Breast epithelium (tissue), 4 donors: ENCODE data around the gene MYLK. TPM values are rescaled to one million over a fixed set of nuclear protein-coding genes. Genes with fewer than 3 reads are reported as not detected.

ENCODE experiments used
- DNase-seq, 2 donors: peaks; one replicate each; pipeline ENCODE4 v3.0.0-alpha.2; 2019; ENCODE audit warnings: low spot score in 2 of 2
- H3K27ac ChIP-seq, 2 donors: fragments of 200-600 bp; sonication (generic) in 1 of 2; one replicate each; pipeline ENCODE4 v1.5.1; 2016 to 2019; ENCODE audit warnings: mild to moderate bottlenecking in 1 of 2
- H3K27me3 ChIP-seq, 2 donors: fragments of 200-600 bp; sonication (generic) in 1 of 2; one replicate each; pipeline versions ENCODE4 v1.5.1 to v1.6.0; 2017 to 2019; ENCODE audit warnings: control low read depth in 1 of 2, mild to moderate bottlenecking in 1 of 2
- H3K36me3 ChIP-seq: fragments of 200-600 bp; one replicate; pipeline ENCODE4 v1.5.1; 2019
- H3K4me1 ChIP-seq, 2 donors: fragments of 200-600 bp; sonication (generic); one replicate each; pipeline ENCODE4 v1.5.1; 2016 to 2019; ENCODE audit warnings: control low read depth in 1 of 2
- H3K4me3 ChIP-seq, 3 donors: fragments of 200-600 bp; sonication (generic); 1 replicate in 2 of 3; 2 replicates in 1 of 3; pipeline ENCODE4 v1.5.1; 2016 to 2019; ENCODE audit warnings: mild to moderate bottlenecking in 3 of 3, moderate library complexity in 2 of 3
- H3K9me3 ChIP-seq, 2 donors: fragments of 200-600 bp; sonication (generic) in 1 of 2; one replicate each; pipeline ENCODE4 v1.5.1; 2016 to 2019; ENCODE audit warnings: control low read depth in 1 of 2
- POLR2A ChIP-seq: fragments of 450-650 bp; IDR thresholded peaks from one replicate; pipeline ENCODE4 v1.6.1; 2016; ENCODE audit warnings: antibody characterized with exemption, mild to moderate bottlenecking, moderate library complexity
- POLR2AphosphoS5 ChIP-seq, 3 donors: sonication (generic); formaldehyde crosslinking; IDR thresholded peaks; one replicate each; pipeline ENCODE4 v1.6.1; 2017; ENCODE audit warnings: antibody characterized with exemption in 3 of 3
- intact Hi-C: fragments of 100-400 bp; cut with DNase I; formaldehyde crosslinking; loops from one replicate; pipeline ENCODE4 v1.15.1; 2023; ENCODE audit warnings: low total_unique reads
- total RNA-seq, 3 donors: library from RNA; depleted of rRNA; stranded (reverse); fragments of >200 nt; gene quantifications; one replicate each; pipeline ENCODE4 v1.1.0, GENCODE V29; 2016
- TF ChIP-seq, protein P1 (sequence below), 3 donors: fragments of 450-650 bp; IDR thresholded peaks; one replicate each; pipeline ENCODE4 v1.5.1; 2016 to 2017; ENCODE audit warnings: antibody characterized with exemption in 3 of 3, mild to moderate bottlenecking in 3 of 3, moderate library complexity in 3 of 3

Gene MYLK
- total RNA-seq, 3 donors from 2014 or later: 87.2 to 188 (median 181) TPM

DNA sequence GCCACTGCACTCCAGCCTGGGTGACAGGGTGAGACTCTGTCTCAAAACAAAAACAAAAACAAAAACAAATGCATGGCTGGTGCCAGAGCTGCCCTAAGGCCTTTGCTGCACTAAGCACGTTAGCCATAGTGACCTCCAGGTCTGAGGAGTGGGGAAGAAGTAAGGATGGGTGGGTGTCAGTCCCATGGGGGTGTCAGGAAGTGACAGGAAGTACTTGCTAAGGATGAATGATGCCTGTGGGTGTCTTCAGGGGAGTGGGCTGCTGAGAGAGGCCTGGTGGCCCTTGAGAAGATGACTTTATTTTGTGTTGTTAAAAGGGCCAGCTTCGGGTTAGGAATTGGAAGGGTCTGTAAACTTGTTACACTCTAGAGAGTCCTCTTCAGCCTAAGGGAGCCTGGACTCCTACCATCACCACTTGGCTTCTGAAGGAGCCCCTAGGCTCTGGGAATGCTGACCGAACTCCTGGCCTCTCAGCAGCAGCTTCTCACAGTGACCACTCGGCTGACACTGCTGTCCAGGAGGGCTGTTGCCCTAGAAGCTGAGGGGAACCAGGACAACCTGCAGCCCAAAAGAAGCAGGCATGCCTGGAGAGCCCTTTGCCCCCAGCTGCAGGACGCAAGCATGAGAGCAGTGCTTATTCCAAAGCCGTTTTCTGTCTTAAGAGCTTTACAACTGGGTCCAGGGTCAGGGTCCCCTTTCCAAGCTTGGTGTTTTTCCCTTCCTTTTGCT lies 116.4 kb downstream of the MYLK start:
- Histone ChIP-seq H3K9me3 (no peaks in the 10 kb centered on the region), H3K27me3 (no peaks in the 10 kb centered on the region), H3K27ac (peak overlapping the region; percentile 13 to 90), H3K4me1 (peaks cover 0 to 4% of the 10 kb centered on the region in 2 donors), H3K4me3 (no peak overlapping the region), H3K36me3 (no peaks in the 10 kb centered on the region)
- intact Hi-C loops: no loop called here
- TF ChIP-seq, protein P1, sequence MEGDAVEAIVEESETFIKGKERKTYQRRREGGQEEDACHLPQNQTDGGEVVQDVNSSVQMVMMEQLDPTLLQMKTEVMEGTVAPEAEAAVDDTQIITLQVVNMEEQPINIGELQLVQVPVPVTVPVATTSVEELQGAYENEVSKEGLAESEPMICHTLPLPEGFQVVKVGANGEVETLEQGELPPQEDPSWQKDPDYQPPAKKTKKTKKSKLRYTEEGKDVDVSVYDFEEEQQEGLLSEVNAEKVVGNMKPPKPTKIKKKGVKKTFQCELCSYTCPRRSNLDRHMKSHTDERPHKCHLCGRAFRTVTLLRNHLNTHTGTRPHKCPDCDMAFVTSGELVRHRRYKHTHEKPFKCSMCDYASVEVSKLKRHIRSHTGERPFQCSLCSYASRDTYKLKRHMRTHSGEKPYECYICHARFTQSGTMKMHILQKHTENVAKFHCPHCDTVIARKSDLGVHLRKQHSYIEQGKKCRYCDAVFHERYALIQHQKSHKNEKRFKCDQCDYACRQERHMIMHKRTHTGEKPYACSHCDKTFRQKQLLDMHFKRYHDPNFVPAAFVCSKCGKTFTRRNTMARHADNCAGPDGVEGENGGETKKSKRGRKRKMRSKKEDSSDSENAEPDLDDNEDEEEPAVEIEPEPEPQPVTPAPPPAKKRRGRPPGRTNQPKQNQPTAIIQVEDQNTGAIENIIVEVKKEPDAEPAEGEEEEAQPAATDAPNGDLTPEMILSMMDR (IDR thresholded peaks at IDR 0.05): no peak
- TF ChIP-seq POLR2A (no peak), POLR2AphosphoS5 (IDR thresholded peaks at IDR 0.05) (no peak)
- DNase-seq: no peak

DNA sequence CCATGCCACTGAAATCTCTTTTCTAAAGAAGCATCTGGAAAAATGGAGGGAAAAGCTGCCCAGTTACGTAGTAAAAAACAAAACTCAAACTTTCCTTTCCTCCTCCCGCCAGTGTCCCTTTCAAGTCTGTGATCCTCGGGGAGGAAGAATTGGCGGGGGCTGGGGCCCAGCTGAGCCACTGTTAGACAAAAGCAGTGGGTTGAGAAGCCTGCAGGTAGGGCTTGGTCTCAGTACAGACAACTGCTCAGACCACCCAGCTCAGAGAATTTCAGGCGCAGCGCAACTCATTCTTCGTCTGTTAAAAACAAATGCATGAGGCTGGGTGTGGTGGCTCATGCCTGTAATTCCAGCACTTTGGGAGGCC lies 117.1 kb downstream of the MYLK start:
- H3K4me1 ChIP-seq: peaks cover 0 to 4% of the 10 kb centered on the region in 2 donors
- no peaks in the 10 kb centered on the region for H3K36me3 ChIP-seq
- no peaks in the 10 kb centered on the region for H3K27me3 ChIP-seq
- DNase-seq: no peak
- no peak overlapping the region for H3K4me3 ChIP-seq
- intact Hi-C loops: no loop called here
- TF ChIP-seq POLR2A (no peak), POLR2AphosphoS5 (IDR thresholded peaks at IDR 0.05) (no peak)
- TF ChIP-seq, protein P1 (IDR thresholded peaks at IDR 0.05): no peak
- no peaks in the 10 kb centered on the region for H3K9me3 ChIP-seq
- peak overlapping the region; percentile 81 to 90 for H3K27ac ChIP-seq

DNA sequence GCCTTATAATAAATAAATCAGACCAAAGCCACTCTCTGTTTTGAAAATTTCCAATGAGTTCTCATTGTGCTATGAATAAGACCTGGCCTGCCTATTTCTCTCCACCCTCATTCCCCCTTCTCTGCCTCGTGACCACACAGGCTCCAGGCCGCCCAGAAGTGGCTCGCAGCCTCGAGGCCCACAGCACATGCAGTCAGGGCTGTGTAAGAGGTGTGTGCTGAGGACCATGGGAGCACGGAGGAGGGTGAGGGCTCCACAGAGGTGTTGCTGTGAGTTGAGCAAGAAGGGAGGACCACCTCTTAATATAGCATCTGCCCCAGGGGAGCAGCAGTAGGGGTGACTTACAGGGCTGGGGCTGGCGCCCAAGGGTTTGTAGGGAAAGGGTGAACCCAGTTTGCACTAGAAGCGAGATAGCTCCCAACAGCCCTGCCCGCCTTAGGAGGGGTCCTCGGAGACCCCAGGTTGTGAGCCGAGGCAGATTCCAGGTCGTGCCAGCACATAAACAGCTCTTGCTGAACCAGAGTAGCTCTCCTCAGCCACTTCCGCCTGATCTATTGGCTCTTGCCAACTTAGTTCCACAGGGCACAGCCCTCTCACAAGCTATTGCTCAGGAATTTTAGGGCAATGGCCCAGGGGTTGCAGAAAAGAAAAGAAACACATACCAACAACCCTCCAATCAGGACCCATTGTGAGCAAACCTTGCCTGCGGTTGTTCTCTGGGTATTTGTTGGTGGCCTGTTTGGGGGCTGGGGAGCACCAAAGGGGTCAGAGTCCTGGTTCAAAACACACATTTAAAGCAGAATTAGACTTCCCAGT lies 117.7 kb downstream of the MYLK start:
- peak in 1 of 2 donors; percentile 72 for DNase-seq
- Histone ChIP-seq H3K4me1 (peaks cover 0 to 4% of the 10 kb centered on the region in 2 donors), H3K36me3 (no peaks in the 10 kb centered on the region), H3K4me3 (no peak overlapping the region), H3K9me3 (no peaks in the 10 kb centered on the region), H3K27ac (peak overlapping the region; percentile 81 to 90), H3K27me3 (no peaks in the 10 kb centered on the region)
- no peak for TF ChIP-seq POLR2A
- TF ChIP-seq, protein P1 (IDR thresholded peaks at IDR 0.05): no peak
- no peak for TF ChIP-seq POLR2AphosphoS5 (IDR thresholded peaks at IDR 0.05)
- intact Hi-C loops: no loop called here

DNA sequence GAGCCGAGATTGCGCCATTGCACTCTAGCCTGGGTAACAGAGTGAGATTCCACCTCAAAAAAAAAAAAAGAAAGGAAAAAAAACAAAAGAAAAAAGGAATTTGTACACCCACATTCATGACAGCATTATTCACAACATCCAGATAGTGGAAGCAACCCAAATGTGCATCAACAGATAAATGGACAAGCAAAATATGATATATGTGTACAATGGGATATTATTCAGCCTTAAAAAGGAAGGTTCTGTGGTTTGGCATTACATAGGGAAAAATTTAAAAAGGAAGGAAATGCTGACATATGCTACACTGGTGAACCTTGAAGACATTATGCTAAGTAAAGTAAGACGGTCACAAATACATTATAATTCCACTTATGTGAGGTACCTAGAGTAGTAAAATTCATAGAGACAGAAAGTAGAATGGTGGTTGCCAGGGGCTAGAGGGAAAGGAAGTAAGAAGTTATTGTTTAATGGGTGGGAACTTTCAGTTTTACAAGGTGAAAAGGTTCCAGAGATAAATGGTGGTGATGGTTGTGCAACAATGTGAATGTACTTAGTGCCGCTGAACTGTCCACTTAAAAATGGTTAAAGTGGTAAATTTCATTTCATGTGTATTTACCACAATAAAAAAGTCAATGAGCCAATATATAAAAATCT lies 118.5 kb downstream of the MYLK start:
- intact Hi-C loops: no loop called here
- Histone ChIP-seq H3K4me3 (no peak overlapping the region), H3K36me3 (no peaks in the 10 kb centered on the region), H3K27me3 (no peaks in the 10 kb centered on the region), H3K27ac (peak overlapping the region in 1 of 2 donors; percentile 90), H3K9me3 (no peaks in the 10 kb centered on the region), H3K4me1 (peaks cover 0 to 4% of the 10 kb centered on the region in 2 donors)
- TF ChIP-seq, protein P1 (IDR thresholded peaks at IDR 0.05): no peak
- no peak for TF ChIP-seq POLR2A
- no peak for DNase-seq
